Activated CD4-positive, CD25-positive, alpha-beta regulatory T cell treated with anti-CD3 and anti-CD28 coated beads, Interleukin-2, amount 50 U/mL, for 16 hours (primary cell): ENCODE results near the gene PPM1N.

Experiments
- DNase-seq: peaks from one replicate; pipeline ENCODE4 v3.0.0-alpha.2; 2020; ENCODE audit warnings: low read depth, low spot score

Gene PPM1N

DNA sequence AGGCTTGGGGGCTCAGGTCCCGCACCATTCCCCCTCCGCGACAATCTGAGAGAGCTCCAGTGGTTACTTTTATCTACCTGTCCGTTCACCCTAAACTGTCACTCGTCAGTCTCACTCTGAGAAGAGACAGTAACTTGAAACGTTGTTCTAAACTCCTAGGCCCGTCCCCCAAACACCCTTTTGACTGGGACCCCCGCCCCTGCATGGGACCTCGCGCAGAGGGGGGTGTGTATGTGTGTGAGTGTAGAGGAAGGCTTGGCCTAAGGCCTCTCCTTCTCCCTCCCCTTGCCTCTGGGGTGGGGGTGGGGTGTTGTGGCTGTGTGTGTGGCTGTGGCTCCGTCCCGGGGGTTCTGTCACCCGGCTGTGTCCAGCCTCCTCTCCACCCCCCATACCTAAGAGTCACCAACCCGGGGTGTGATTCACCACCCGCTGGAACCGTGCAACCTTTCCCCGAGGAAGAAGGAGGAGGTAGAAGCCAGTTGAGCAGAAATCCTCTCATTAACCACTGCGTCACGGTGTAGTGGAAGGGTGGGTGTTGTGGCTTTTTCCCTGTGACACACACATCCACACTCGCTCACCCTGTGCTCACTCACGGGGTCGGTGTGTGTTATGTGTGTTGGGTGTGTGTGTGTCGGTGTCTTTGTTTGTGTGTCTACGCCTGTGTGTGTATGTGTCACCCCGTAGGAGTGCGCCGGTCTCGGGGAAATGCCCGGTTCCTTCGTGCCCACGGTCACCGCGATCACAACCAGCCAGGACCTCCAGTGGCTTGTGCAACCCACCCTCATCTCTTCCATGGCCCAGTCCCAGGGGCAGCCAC, 28.1 kb upstream of the PPM1N start:
- DNase-seq = peak; percentile 30

DNA sequence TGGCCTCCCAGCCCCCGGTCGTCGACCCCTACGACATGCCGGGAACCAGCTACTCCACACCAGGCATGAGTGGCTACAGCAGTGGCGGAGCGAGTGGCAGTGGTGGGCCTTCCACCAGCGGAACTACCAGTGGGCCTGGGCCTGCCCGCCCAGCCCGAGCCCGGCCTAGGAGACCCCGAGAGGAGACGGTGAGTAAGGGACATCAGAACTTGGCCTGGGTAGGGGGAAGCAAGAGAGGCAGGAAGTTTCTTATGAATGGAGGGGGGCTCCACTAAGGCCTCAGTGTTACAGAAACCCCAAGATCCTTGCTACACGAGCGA, 27.5 kb upstream of the PPM1N start:
- DNase-seq = no peak

DNA sequence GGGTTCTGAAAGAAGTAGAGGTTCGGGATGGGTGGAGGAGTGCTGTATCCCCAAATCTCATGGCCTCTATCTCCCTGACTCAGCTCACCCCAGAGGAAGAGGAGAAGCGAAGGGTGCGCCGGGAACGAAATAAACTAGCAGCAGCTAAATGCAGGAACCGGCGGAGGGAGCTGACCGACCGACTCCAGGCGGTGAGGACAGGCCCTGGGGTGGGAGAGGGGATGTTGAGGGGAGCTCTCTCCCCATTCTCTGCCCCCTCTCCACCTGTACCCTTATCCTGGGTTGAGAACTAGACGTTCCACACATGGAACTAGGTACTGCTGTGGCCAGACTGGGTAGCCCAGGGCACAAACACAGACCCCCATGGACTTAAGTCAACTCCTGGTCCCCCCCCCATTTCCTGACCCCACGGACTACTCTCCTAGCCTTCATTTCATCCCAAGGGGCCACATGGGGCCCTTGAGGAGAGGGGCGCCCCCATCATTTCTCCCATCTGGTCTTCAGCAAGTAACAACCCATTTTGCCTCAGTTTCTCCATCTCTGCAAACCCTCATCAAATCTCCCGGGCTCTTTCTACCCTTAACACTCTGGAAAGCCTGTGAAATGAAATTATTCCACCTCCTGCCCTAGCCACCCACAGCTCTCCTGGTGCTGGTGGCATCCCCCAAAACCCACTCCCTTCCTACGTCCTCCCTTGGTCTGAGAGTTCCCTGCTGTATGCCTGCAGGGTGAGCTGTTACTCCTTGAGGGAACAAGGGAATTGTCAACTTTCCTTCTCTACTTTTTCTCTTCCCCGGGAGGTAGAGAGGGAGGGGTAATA, 26.9 kb upstream of the PPM1N start:
- no peak for DNase-seq

DNA sequence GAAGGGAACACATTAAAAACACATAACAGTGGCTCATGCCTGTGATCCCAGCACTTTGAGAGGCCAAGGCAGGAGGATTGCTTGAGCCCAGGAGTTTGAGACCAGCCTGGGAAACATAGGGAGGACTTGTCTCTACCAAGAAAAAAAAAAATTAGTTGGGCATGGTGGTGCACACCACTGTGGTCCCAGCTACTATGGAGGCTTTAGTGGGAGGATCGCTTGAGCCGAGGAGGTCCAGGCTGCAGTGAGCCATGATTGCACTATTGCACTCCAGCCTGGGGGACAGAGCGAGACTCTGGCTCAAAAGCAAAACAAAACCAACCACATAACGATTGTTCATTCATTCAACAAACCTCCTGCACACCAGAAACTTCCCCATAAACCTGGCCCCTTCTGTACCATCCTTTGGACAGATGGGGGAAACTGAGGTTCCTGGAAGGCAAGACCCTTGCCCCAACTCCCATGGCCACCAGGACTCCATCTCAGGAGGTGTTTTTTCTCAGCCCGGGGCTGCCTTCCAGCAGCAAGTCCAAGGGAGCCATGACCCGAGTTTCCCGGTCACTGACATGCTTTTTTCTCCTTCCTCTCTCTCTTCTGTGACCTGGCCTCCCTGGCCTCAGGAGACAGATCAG, 26.2 kb upstream of the PPM1N start:
- no peak for DNase-seq

DNA sequence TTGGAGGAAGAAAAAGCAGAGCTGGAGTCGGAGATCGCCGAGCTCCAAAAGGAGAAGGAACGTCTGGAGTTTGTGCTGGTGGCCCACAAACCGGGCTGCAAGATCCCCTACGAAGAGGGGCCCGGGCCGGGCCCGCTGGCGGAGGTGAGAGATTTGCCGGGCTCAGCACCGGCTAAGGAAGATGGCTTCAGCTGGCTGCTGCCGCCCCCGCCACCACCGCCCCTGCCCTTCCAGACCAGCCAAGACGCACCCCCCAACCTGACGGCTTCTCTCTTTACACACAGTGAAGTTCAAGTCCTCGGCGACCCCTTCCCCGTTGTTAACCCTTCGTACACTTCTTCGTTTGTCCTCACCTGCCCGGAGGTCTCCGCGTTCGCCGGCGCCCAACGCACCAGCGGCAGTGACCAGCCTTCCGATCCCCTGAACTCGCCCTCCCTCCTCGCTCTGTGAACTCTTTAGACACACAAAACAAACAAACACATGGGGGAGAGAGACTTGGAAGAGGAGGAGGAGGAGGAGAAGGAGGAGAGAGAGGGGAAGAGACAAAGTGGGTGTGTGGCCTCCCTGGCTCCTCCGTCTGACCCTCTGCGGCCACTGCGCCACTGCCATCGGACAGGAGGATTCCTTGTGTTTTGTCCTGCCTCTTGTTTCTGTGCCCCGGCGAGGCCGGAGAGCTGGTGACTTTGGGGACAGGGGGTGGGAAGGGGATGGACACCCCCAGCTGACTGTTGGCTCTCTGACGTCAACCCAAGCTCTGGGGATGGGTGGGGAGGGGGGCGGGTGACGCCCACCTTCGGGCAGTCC, 25.5 kb upstream of the PPM1N start:
- DNase-seq = peak; percentile 20

DNA sequence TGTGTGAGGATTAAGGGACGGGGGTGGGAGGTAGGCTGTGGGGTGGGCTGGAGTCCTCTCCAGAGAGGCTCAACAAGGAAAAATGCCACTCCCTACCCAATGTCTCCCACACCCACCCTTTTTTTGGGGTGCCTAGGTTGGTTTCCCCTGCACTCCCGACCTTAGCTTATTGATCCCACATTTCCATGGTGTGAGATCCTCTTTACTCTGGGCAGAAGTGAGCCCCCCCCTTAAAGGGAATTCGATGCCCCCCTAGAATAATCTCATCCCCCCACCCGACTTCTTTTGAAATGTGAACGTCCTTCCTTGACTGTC, 24.9 kb upstream of the PPM1N start:
- DNase-seq = no peak

DNA sequence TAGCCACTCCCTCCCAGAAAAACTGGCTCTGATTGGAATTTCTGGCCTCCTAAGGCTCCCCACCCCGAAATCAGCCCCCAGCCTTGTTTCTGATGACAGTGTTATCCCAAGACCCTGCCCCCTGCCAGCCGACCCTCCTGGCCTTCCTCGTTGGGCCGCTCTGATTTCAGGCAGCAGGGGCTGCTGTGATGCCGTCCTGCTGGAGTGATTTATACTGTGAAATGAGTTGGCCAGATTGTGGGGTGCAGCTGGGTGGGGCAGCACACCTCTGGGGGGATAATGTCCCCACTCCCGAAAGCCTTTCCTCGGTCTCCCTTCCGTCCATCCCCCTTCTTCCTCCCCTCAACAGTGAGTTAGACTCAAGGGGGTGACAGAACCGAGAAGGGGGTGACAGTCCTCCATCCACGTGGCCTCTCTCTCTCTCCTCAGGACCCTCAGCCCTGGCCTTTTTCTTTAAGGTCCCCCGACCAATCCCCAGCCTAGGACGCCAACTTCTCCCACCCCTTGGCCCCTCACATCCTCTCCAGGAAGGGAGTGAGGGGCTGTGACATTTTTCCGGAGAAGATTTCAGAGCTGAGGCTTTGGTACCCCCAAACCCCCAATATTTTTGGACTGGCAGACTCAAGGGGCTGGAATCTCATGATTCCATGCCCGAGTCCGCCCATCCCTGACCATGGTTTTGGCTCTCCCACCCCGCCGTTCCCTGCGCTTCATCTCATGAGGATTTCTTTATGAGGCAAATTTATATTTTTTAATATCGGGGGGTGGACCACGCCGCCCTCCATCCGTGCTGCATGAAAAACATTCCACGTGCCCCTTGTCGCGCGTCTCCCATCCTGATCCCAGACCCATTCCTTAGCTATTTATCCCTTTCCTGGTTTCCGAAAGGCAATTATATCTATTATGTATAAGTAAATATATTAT, 24.3 kb upstream of the PPM1N start:
- peak; percentile 16 for DNase-seq

DNA sequence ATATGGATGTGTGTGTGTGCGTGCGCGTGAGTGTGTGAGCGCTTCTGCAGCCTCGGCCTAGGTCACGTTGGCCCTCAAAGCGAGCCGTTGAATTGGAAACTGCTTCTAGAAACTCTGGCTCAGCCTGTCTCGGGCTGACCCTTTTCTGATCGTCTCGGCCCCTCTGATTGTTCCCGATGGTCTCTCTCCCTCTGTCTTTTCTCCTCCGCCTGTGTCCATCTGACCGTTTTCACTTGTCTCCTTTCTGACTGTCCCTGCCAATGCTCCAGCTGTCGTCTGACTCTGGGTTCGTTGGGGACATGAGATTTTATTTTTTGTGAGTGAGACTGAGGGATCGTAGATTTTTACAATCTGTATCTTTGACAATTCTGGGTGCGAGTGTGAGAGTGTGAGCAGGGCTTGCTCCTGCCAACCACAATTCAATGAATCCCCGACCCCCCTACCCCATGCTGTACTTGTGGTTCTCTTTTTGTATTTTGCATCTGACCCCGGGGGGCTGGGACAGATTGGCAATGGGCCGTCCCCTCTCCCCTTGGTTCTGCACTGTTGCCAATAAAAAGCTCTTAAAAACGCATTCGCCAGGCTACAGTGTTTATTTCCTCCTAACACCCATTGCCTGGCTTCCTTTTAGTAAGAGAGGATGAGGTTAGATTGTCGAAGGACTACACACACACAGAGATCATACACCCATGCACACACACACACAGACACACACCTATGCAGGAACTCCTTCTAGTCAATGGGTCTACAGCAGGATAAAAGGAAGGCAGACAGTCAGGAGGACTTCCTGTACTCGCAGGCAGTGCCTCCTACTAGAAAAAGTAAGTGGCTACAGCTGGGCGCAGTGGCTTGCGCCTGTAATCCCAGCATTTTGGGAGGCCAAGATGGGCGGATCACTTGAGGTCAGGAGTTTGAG, 23.4 kb upstream of the PPM1N start:
- no peak for DNase-seq

DNA sequence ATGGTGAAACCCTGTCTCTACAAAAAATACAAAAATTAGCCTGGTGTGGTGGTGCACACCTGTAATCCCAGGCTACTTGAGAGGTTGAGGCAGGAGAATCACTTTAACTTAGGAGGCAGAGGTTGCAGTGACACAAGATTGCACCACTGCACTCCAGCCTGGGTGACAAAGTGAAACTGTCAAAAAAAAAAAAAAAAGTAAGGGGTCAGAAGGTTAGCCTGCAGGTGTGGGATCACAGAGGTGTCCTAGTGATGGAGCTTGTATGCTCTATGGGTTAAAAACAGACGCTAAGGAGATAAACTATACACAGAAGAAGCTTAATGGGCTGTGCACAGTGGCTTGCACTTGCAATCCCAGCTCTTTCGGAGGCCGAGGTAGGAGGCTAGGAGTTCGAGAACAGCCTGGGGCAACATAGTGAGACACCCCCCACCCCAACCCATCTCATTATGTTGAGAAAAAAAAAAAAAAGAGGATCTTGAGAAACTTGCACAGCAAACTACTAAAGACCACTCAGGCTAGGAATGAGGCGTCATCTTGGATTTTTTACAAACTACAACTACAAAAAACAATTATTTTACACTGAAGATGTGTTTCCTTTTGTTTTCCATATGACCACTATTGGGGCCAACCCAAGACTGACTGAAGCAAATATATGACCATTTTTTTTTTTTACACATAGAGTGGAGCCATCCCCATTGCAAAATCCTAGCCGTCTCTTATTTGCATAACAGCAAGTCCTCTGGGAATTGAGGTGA, 22.5 kb upstream of the PPM1N start:
- no peak for DNase-seq

DNA sequence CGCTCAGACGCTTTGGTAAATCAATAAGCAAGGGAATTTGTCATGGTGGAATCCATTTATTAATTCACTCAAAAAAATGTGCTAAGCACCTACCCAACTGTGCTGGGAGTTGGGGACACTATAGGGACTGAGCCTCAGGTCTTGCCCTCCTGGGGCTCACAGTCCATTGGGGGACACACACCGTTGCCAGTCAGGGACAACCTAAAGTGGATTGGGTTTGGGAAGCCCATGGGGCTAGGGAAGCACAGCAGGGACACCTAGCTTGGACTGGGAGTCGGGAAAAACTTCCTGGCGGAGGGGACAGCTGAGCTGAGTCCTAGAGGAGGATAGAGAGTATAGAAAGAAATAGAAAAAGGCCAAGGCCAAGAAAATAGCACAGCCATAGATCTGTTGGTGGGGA, 21.9 kb upstream of the PPM1N start:
- DNase-seq = no peak

DNA sequence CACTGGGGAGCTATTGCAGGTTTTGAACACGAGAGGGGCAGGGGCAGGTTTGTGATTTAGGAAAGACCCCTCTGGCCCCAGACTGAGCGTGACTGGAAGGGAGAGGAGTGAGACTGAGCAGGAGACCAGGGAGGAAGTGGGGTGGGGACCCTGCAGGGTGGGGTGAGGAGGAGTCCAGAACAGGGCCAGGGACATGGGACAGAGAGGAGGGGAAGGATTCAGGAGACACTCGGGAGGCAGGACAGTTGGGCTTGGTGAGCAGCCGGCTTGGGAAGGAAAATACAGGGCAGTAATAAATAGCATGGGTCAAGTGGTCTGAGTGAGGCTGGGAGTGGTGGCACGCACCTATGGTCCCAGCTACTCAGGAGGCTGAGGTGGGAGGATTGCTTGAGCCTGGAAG, 21.1 kb upstream of the PPM1N start:
- no peak for DNase-seq

DNA sequence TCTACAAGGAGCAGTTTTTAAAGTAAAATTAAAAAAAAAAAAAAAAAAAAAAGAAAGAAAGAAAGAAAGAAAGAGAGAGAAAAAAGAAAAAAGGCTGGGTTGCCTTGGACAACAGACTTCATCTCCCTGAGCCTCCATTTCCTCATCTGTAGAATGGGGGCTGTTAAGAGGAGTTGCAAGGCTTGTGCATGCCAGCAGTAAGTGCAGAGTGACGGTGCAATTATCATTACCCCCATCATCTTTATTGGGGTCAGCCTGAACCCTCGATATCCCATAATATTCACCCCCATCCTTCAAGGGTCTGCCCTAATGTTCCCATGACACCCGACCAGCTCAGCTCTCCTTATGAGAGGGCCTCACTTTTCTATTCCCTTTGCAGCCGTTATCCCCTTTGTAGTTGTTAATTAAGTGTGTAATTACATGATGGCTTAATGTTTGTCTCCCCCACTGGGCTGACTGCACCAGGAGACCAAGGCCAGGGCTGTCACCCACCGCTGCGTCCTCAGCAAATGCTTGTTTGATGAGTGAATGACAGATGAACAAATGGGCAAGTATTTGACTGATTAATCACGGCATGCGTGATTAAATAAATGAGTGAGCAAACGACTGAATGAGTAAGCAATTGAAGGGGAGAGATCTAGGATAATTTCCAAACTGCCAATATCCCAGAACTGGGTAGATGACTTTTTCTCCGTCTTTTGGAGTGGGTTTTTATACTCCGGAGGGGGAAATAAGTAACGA, 20.4 kb upstream of the PPM1N start:
- no peak for DNase-seq

DNA sequence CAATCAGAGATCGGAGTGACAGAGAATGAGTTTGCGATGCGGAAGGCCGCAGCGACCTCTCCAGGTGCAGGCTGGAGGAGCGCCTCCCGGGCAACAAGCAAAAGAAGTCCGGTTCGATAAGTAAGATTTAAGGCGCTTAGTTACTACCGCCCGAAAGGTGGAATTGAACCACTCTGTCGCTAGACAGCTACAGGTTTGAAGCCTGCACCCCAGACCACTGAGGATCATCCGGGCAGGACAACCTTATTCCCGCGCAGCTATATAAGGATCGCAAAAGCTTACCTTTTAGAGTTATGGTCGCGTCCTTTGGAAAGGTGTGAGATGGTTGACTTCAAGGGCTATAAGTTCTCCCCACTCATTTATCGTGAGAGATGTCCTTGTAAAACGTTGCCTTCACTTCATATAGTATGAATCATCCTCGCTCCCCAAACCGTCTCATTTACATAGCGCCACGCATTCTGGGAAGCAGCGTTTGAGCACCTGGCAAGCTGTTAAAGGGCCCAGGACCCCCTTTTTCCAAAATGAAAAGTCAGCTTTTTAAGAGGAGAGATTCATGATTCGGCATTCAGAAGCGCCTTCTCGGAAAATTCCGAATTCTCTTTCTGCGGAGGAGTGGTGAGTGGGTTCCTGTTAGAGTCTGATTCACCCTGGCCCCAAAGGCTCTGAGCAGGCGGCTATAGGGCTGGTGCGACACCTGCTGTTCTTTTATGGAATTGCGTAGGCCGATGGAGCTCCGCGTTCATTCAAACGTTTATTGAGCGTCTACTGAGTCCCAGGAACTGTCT, 19.6 kb upstream of the PPM1N start:
- peak; percentile 81 for DNase-seq

DNA sequence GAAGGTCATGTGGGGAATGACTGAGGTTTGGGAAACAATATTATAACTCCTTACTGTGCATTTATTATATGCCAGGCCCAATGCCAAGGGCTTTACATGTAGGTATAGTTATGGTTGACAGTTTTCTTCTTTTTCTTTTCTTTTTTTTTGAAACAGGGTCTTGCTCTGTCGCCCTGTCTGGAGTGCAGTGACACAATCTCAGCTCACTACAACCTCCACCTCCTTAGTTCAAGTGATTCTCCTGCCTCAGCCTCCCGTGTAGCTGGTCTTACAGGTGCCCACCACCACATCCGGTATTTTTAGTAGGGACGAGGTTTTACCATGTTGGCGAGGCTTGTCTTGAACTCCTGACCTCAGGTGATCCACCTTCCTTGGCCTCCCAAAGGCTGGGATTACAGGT, 15.2 kb upstream of the PPM1N start:
- DNase-seq = no peak

DNA sequence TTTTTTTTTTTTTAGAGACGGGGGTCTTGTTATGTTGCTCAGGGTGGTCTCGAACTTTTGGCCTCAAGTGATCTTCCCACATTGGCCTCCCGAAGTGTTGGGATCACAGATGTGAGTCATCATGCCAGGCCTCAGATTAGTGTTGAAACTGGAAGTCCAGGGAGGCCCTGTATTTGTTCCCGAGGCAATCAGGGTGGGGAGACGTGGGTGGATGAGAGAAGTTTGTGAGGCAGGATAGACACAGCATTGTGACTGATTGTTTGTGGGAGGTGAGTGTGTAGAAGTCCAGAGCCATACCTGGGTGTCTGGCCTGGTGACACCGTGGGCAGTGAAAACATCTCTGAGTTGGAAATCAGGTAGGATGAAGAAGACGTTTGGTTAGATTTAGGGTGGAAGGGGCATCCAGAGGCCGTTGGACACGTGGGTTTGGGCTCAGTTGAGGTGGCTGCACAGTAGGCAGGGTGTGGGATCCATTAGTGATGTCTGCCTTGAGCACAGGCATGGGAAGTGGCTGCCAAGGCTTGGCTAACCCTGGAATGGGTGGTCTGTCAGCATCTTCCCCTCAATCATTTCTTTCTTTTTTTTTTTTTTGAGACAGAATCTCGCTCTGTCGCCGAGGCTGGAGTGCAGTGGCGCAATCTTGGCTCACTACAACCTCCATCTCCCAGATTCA, 13.8 kb upstream of the PPM1N start:
- no peak for DNase-seq

DNA sequence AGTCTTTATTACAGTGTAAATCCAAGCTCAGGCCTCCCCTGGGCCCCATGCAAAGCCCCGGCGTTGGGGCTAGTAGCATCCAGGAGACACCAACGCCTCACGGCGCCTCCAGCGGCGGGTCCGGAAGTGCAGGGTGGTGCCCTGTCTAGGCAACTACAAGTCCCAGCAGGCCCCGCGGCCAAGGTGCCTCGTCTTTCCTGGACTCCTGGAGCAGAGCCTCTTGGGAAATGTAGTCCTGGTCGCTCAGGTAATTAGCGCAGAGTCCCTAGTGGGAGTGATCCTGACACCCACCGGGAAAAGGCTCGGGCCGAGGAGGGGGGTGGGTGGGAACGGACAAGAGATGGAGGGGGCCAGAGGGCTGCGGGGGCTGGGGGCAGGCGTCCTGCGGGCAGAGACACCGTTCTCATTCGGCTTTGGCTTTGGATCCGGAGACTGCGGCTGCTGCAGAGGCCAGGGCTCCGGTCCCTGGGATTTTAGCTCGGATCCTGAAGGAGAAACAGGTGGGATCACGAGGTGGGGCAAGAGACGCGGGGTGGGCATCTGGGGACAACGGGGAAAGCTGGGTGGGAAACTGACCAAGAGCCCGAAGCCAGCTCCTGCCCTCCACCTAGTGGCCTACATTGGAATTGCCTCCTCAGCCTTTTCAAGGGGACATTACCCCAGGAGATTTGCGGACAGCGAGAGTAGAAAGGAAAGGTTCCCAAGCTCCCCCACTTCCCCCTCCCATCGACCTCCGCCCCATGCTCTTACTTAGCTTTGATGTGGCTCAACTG, 12.8 kb upstream of the PPM1N start:
- DNase-seq = peak; percentile 97
